HG02678 (cell line): ENCODE data around the gene CREB5.
"Not testable (repeated sequence)": the region's sequence is repeated elsewhere in the genome, so short reads cannot be mapped to it uniquely, and the experiment has no call there.

Source experiments
- ATAC-seq: cut with Tn5 transposase; IDR thresholded peaks from one replicate; pipeline ENCODE4 v1.9.1; 2021; ENCODE audit warnings: mild to moderate bottlenecking, moderate library complexity; ENCODE audit not compliant: unreplicated experiment

Gene CREB5

DNA sequence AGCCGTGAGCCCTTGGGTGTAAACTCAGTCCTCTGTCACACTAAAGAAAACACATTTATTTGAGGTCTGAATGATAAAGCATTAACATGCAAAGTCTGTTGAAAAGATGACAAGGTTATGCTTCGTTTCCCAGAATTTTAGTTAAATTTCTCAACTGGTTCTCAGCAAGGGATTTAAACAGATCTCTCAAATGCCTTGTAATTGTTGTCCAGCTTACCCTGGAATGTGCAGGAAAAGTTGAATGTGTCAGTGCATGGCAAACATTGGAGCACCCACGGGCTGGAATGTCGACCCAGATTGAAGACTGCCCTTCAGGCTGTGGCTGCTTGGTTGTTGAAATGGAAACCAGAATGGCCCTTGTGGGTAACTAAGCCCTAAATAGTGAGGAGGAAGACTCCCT, 354.0 kb downstream of the CREB5 start:
- no peak for ATAC-seq

DNA sequence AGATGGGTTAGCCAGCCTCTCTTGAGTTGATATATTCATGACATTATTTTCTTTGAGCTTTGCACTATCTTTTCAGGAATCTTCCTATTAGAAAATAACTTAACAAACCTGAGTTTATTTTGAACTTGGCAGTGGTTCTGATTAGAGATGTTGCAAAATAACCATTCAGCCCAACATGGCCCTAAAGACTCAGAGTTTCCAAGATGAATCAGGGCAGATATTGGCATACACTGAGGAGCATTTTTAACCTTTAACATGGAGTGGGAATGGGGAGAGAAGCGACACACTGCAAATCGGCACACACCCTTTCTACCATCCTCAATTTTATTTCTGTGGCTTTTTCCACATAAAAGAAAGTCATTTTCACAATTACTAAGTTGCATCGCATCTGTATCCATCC, 355.0 kb downstream of the CREB5 start:
- ATAC-seq = no peak

DNA sequence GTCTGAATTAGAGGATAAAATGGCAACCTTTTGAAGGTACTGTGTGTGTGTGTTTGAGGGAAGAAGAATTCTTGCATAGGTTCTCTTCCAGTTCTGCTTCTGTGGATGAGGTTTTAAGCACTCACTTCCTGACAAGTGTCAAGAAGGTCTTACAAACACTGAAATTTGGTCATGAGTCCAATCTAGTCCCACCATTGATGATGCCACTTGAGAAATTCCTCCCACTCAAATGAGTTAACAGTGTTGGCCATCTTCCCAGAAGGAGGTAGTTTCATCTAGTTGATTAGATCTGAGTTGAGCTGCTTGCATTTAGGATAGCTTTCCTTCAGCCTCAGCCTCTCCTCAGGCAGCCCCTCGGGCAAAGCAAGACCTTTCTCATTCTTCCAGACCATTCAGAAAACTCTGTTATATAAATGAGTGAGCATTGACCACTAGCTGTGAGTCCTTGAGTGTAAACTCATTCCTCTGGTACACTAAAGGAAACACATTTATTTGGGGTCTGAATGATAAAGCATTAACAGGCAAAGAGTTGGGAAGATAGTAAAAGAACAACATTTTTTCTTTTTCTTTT, 356.3 kb downstream of the CREB5 start:
- no peak for ATAC-seq

DNA sequence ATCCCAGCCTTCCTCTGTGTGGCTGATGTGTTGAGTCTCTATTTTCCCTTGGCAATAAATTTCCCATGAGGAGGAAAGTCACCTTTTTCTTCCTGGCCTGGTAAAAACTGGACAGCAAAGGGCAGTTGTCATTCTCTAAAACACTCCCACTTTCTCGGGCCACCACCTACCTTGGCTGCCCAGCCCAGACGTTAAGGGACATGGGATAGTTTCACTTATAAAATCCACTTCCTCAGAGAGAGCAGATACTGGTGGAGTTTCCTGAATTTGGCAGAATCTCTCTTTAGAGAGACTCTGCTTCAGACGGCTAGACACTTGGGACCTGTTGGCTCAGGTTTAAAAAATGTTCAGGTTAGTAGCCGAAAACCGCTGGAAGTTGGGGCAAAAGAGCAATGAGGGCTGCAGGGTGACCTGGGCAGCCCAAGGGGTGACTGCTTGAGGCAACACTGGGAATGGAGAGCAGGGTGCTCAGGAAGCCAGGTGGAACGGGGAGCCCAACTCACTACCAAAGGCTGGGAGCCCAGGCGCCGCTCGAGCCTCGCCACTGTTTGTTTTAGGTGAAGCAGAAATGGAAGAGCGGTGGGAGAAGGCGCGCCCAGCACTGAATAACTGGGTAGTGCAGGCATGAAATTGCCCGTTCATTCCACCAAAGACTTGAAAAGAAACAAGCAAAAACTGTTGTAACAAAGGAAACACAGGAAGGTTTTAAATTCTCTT, 359.7 kb downstream of the CREB5 start:
- no peak for ATAC-seq

DNA sequence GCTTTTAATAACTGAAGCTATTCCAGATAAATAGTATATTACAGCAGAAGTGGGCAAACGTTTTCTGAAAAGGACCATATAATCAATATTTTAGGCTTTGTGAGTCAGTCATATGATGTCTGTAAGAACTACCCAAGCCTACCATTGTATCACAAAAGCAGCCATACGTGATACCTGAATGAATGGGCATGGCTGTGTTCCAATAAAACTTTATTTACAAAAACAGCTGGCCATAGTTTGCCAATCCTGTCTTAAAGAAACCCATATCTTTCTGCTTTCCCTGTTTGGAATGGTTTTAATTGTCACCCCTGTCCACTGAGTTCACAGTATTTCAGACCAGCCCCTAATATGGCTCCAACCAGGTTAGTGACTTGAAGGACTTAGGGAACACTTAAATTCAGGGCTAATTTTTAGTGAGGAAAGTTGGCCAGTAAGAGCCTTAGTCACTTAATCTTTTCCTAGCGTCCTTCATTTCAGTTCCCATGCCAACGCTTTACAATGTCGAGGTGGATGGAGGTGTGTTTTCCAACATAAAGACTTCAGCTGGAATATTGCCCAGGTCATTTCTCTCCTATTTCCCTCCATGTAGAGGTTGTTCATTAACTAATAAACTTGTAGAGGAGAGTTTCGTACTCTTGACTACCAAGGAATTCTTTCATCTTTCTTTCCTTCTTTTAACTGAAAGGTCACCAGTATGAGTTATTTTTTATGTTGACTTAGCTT, 361.3 kb downstream of the CREB5 start:
- no peak for ATAC-seq

DNA sequence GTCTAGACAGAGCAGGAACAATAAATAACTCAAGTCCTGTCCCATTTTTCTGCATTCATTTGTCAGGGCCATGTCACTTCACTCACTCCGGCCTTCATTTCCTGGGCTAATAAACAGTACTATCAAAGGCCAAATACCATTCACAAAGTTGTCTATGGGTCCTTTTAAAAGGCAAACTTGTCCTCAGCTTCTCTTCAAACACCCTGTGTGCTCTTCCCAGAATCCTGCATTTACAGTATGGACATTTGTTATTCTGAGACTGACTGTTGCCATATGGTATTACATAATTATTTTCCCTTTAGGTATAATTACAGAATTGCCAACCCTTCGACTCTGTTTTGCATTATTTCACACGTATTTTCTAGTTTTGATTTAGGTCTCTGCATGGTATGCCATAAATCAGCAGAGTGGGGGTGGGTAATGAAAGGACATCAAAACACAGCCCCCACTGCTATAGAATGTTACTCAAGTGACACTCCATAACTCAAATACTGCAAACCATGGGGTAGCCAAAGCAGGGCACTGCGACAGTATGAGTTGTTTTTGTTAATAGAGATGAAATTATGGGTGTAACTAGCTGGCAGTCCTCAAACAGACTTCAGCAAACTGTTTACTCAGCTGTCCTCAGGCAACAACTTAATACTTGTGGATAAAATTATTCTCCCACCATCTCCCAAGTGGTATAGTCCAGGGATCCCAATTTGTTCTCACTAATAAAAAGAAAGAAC, 362.1 kb downstream of the CREB5 start:
- ATAC-seq = no peak

DNA sequence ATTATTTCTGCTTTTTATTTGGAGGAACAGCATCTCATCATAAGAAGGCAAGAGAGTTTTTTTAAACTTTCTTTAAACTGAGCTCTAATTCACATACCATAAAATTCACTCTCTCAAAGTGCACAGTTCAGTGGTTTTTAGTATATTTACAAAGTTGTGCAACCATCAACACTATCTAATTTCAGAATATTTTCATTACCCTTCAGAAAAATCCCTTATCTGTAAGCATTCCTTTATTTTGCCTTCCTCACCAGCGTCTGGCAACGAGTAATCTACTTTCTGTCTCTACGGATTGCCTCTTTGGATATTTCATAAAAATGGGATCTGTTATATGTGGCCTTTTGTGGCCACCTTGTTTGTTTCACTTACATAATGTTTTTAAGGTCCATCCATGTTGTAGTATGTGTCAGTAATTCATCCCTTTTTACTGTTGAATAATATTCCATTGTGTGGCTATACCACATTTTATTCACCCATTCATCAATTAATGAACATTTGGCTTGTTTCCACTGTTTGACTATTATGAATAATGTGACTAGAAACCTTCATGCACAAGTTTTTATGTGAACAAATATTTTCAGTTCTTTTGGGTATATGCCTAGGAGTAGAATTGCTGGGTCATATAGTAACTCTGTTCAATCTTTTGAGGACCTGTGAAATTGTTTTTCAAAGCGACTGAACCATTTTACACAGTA, 364.3 kb downstream of the CREB5 start:
- no peak for ATAC-seq

DNA sequence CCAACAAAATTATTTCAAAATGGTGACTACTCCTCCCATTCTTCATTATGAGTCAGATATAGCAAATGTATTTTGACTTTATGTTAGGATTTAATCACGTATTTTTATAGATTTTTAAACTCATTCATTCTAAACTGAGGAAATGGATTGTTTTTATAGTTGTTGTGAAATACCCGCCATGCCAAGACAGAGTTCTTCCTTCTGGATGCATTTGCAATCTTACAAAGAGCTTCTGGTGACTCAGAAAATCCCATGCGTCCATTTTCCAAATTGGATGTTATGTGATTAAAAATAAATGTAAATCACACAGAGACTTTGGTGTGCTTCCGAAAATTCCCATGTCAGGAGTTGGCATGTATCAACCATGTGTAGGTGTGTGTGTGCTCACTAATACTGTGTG, 366.5 kb downstream of the CREB5 start:
- ATAC-seq = no peak

DNA sequence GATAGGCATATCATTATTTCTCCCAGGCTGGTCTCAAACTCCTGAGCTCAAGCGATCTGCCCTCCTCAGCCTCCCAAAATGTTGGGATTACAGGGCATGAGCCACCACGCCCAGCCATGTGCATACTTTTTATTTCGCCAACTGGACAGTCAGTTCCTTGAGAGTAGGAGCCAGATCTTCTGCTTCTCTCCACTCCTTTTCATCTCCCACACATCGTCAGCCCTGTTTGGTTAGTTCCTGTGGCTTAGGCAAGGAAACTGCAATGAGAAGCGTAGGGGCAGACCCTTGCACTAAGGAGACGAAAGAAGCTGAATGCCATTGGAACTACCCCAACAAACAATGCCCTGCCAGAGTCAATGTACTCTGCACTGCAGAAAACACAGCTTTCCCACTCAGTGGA, 367.6 kb downstream of the CREB5 start:
- no peak for ATAC-seq

DNA sequence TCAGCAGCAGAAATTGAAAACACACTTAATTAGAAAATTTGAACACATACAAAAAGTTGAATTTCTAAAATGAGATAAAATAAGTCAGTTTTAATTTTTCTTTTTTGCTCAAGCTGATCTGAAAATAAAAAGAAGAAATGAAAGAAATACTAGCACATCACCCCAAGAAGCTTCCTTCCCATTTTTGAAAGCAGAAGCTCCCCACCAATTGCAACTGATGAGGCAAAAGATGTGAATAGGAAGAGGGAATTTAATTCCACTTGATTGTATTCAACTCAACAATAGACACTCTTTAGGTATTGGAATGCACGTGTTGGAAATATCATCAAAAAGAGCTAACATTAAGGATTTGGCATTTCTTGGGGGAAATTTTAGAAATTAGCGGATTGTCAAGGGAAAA, 370.0 kb downstream of the CREB5 start:
- no peak for ATAC-seq

DNA sequence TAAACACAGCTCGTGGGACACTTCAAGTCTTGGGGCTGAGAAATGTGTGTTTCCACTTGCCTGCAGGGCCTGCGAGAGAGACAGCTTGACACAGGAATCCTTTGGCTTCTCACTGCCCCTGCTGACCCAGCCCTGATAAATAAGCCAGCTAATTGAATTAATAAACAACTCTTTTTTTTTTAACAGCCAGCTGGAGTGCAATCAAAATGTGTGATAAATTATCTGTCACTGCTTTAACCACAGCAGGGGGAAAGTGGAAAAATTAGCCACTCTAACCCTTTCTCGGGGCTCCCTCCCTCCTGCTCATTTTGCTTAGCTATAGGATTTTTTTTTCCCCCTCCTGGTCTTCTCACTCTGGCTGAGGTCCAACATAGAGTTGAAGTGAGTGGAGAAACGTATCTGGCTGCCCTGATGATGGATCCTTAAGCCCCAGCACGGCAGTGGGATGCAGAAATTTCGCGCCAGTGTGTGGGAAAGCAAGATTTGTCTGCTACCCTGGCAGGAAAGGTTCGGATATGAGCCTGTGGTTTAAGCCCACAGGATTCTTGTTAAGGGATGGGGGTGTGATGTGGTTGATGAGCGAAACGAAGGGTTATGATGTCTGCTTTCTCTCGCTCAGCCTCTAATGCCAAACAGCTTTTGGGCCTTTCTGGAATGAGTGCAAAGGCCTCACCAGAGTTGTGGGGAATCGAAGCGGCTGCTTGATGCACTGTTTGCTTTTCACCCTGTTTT, 372.0 kb downstream of the CREB5 start:
- ATAC-seq = no peak

DNA sequence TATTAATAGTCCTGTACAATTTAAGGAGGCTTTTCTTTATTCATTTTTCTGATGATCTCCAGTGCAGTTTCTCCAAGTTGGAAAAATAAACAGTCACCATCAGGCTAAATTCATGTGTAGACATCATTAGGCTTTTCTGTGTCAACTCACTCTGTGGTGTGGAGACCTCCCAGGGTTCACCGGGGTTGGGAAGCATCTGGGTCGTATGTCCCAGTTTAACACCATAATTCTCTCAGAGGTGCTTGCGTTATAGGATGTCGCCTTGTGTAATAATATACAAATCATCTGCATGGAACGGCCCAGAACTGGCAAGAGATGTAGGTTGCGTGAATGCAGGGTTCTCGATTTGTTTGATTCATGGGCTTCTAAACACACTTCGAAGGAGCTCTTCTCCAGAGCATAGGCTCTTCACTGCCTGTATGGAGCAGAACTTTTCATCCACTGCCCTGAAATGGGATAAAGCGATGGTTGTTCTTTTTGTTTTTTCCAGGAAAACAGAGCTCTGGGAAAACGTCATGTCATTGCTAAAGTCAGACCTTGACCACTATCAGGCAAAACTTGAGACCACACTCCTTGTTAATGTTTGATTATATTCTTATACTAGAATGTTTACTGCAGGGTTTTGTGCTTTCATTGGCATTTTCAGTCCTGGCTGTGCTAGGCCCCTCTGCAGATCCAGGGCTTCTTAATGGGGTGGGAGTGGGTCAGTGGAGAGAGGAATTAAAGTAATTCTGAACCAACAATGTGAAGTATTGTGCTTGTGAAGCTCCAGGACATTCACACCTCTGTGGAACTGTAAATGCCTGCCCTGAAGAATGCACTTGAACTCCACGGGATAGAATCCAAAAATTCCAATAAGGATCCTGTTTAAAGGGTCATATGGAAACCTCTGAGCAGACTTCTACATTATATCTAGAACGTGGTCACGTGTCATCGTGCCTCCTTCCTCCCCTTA, 373.0 kb downstream of the CREB5 start:
- ATAC-seq = no peak

DNA sequence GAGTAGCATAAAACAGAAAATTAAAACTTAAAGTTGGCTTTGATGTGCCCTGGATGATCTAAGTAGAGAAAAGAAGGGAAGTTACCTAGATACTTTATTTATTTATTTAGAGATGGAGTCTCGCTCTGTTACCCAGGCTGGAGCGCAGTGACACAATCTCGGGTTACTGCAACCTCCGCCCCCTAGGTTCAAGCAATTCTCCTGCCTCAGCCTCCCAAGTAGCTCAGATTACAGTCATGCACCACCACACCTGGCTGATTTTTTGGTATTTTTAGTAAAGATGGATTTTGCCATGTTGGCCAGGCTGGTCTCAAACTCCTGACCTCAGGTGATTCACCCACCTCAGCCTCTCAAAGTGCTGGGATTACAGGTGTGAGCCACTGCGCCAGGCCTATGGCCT, 373.8 kb downstream of the CREB5 start:
- not testable (repeated sequence) for ATAC-seq

DNA sequence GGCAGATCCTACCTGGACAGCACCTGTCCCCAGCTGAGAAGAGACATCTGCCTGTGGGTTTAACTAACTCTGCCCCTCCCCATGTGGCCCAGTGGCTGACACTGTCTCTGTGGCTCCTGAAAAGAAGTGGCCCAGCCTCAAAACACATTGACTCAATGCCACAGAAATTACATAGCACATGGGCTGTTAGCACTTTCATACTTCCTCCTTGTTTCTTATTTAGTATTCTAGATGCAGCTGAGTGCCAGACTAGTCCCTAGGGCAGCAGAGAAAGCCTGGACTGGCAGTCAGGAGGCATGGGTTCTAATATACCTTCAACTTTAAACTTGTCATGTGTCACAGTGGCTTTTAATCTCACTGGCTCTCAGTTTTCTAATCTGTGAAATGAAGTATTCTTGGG, 374.8 kb downstream of the CREB5 start:
- no peak for ATAC-seq

DNA sequence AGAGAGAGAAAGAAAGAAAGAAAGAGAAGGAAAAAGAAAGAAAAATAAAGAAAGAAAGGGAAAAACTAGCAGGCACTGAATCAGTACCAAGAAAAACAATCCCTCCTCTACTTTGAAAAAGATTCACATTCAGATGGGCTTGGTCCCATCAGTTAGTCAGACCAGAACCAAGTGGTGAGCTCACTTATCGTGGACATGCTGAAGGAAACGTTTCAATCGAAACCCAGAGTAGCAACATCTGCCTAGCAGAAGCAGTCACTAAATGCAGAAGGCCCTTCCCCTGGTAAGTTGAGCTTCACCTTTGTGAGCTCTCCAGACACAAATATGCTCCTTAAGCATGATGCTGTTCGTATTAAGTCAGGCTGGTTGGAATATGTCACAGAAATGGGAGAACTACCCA, 378.1 kb downstream of the CREB5 start:
- no peak for ATAC-seq

DNA sequence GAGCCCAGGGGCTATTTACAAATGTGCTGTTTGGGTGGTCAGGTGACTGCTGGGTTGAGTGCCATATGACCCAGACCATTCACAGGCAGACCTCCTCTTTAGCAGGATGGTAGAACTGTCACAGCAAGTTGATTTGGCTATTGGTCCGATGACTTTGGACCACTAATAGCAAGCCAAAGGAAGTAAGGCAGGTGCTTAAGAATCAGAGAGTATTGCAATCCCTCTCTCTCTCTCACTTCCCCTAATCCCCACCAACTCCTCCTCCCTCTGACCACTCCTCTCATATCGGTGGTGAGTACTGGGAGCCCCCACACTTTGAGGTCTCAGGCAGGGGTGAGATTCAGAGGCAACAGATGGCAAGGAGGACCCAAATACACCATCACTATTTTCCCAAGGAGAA, 380.5 kb downstream of the CREB5 start:
- ATAC-seq = peak; percentile 58

DNA sequence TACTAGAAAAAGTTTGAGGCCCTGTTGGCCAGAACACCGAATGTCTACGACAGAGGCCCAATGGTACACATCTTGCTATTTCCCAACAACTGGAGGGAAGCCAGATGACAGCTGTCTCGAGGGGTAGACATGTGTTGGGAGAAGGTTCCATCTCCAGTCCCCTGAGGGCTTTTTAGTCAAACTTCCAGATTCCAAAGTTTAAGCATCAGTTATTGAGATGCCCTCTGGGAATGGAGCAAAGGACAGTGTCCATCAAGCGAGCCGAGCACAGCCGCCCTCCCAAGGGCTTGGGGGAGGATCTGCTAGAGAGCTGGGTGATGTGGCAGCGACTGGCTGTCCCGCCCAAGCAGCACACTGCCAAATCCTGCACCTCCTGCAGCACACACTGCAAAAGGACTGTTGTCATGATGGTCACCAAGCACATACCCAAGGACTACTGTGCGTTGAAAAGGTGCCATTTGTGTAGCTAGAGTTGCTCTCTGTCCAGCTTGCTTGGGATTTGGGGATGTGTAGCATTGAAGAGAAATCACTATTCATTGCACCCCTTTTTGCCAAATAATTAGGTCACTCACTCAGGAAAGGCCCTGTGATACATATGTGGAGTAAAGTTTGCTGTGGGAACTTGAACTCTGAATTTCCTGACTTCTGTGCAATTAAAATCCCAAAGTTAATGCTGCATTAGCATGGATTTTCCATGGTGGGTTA, 381.2 kb downstream of the CREB5 start:
- no peak for ATAC-seq

DNA sequence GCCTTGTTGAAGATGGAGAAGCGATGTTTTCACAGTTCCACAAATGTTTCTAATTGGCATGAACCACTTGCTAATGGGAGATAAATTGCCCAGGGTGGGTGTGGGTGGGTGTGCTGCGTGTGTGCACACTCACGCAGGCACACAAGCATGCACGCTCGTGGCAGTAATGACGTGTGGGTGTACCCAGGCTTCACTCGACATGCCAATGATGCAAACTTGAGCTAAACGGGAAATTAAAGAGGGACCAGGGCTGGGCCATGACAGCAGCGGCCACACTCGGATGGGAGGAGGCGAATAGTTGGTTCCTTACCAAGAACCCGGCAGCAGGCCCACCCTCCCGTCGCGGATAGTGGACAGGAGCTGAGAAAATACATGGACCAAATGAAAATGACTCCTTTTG, 386.0 kb downstream of the CREB5 start:
- ATAC-seq = no peak

DNA sequence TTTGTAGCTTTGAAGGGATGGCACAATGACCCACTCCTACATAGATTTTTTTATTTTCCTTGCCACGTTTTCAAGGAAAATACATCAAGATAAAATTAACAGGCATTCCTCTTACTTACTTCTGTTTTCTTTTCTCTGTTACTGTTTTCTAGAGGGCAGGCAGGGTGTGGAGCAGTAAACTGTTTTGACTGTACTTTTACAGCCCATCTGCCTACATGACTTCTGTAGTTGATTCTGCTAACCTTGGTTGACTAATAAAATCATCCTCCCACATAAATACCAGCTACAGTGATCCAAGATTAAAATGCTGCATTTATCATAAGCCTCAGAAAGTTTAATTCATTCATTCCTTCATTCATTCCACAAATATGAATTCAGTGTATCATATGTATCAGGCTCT, 387.3 kb downstream of the CREB5 start:
- no peak for ATAC-seq
